Neural progenitor cell (in vitro differentiated cells): ENCODE measurements around the gene RHBDL2. TPM values are rescaled to one million over a fixed set of nuclear protein-coding genes. Genes with fewer than 3 reads are reported as not detected.
A peak's percentile ranks its signal among the peaks of the same experiment; 100 is the strongest.

Experiments used
- DNase-seq: peaks from one replicate; pipeline ENCODE4 v3.0.0-alpha.2; 2016; ENCODE audit warnings: low spot score
- H2AFZ ChIP-seq: fragments of 200-600 bp; sonication (generic); replicated peaks from 2 replicates; pipeline ENCODE4 v1.6.1; 2016; ENCODE audit warnings: antibody characterized with exemption
- H3F3A ChIP-seq: fragments of 200-600 bp; sonication (generic); 2 replicates; pipeline ENCODE4 v1.6.1; 2016; ENCODE audit warnings: antibody characterized with exemption, low read depth
- H3K27ac ChIP-seq: fragments of 200-600 bp; sonication (generic); 2 replicates; pipeline ENCODE4 v1.5.1; 2016; ENCODE audit warnings: mild to moderate bottlenecking
- H3K27me3 ChIP-seq: fragments of 200-600 bp; sonication (generic); 2 replicates; pipeline ENCODE4 v1.6.1; 2016; ENCODE audit warnings: mild to moderate bottlenecking, moderate library complexity
- H3K36me3 ChIP-seq: fragments of 200-600 bp; sonication (generic); 2 replicates; pipeline ENCODE4 v1.5.1; 2016
- H3K4me1 ChIP-seq: fragments of 200-600 bp; sonication (generic); 2 replicates; pipeline ENCODE4 v1.6.1; 2016; ENCODE audit warnings: mixed run types
- H3K4me2 ChIP-seq: fragments of 200-600 bp; sonication (generic); 2 replicates; pipeline ENCODE4 v1.6.1; 2016
- H3K4me3 ChIP-seq: fragments of 200-600 bp; sonication (generic); 2 replicates; pipeline ENCODE4 v1.5.1; 2016
- H3K79me2 ChIP-seq: fragments of 200-600 bp; sonication (generic); 2 replicates; pipeline ENCODE4 v1.6.1; 2016; ENCODE audit warnings: low read depth
- H3K9ac ChIP-seq: fragments of 200-600 bp; sonication (generic); 2 replicates; pipeline ENCODE4 v1.6.1; 2016
- H3K9me3 ChIP-seq: fragments of 200-600 bp; sonication (generic); 2 replicates; pipeline ENCODE4 v1.5.1; 2016; ENCODE audit warnings: low read depth
- H4K20me1 ChIP-seq: fragments of 200-600 bp; sonication (generic); 2 replicates; pipeline ENCODE4 v1.6.1; 2016; ENCODE audit warnings: low read depth
- H3K27ac Mint-ChIP-seq: 3 replicates; pipeline ENCODE4 v1.8.0; 2021; ENCODE audit warnings: mixed read lengths
- H3K27me3 Mint-ChIP-seq: 2 replicates; pipeline ENCODE4 v1.8.0; 2022; ENCODE audit warnings: low read depth, mild to moderate bottlenecking, inconsistent platforms, moderate library complexity, mixed read lengths; ENCODE audit not compliant: insufficient read depth
- H3K36me3 Mint-ChIP-seq: 3 replicates; pipeline ENCODE4 v1.8.0; 2021; ENCODE audit warnings: mixed read lengths
- H3K4me1 Mint-ChIP-seq: 3 replicates; pipeline ENCODE4 v1.8.0; 2021; ENCODE audit warnings: mixed read lengths
- H3K4me3 Mint-ChIP-seq: 3 replicates; pipeline ENCODE4 v1.8.0; 2021; ENCODE audit warnings: mild to moderate bottlenecking, moderate library complexity, mixed read lengths
- H3K9me3 Mint-ChIP-seq: 3 replicates; pipeline ENCODE4 v1.8.0; 2020; ENCODE audit warnings: mixed read lengths
- EZH2 ChIP-seq: fragments of 200-600 bp; sonication (generic); IDR thresholded peaks from 2 replicates; pipeline ENCODE4 v1.6.1; 2017; ENCODE audit warnings: antibody characterized with exemption, mild to moderate bottlenecking, moderate library complexity
- EZH2phosphoT487 ChIP-seq: fragments of 200-600 bp; sonication (generic); IDR thresholded peaks from 2 replicates; pipeline ENCODE4 v1.6.1; 2017; ENCODE audit warnings: antibody characterized with exemption
- total RNA-seq: library from RNA; depleted of rRNA; stranded (reverse); fragments of >200 nt; gene quantifications from 2 replicates; pipeline ENCODE4 v1.2.3, GENCODE V29; 2015; ENCODE audit warnings: low replicate concordance
- TF ChIP-seq, protein P1 (sequence below): fragments of 200-600 bp; sonication (generic); IDR thresholded peaks from 2 replicates; pipeline ENCODE4 v1.5.1; 2017; ENCODE audit warnings: antibody characterized with exemption, mild to moderate bottlenecking

Gene RHBDL2
- total RNA-seq, 1 donor from 2014 or later = not detected

DNA sequence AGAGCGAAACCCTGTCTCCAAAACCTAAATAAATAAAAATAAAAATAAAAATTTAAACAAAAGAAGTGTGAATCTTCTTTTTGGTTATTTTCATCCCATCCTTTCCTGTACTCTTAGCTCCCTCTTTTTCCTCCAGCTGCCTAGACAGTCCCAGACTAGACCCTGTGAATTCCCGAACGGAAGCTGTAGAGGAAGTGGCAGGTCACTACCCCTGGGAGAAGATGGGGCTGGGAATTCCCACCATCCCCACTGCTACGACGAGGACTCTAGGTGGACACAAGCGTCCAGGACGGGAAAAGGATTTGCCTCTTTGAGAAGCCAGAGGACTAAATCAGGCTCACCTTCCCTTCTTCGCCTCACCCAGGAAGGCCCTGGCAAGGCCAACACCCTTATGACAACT lies 12.6 kb downstream of the RHBDL2 start:
- peaks cover 16% of the 10 kb centered on the region for H3K4me1 Mint-ChIP-seq
- no peak overlapping the region for H3K4me3 ChIP-seq
- peak overlapping the region; percentile 78 for H2AFZ ChIP-seq
- no peaks in the 10 kb centered on the region for H3K36me3 Mint-ChIP-seq
- TF ChIP-seq EZH2phosphoT487 = no peak
- no peak for TF ChIP-seq EZH2
- TF ChIP-seq, protein P1, sequence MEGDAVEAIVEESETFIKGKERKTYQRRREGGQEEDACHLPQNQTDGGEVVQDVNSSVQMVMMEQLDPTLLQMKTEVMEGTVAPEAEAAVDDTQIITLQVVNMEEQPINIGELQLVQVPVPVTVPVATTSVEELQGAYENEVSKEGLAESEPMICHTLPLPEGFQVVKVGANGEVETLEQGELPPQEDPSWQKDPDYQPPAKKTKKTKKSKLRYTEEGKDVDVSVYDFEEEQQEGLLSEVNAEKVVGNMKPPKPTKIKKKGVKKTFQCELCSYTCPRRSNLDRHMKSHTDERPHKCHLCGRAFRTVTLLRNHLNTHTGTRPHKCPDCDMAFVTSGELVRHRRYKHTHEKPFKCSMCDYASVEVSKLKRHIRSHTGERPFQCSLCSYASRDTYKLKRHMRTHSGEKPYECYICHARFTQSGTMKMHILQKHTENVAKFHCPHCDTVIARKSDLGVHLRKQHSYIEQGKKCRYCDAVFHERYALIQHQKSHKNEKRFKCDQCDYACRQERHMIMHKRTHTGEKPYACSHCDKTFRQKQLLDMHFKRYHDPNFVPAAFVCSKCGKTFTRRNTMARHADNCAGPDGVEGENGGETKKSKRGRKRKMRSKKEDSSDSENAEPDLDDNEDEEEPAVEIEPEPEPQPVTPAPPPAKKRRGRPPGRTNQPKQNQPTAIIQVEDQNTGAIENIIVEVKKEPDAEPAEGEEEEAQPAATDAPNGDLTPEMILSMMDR = no peak
- no peaks in the 10 kb centered on the region for H3K9me3 Mint-ChIP-seq
- no peak overlapping the region for H3K4me3 Mint-ChIP-seq
- H3K9me3 ChIP-seq = no peaks in the 10 kb centered on the region
- no peak for DNase-seq
- no peak overlapping the region for H3K27ac ChIP-seq
- no peaks in the 10 kb centered on the region for H3K27me3 ChIP-seq
- H3K4me1 ChIP-seq = peaks cover 12% of the 10 kb centered on the region
- no peak overlapping the region for H3K4me2 ChIP-seq
- H3K79me2 ChIP-seq = no peaks in the 10 kb centered on the region
- H3K27ac Mint-ChIP-seq = peak overlapping the region; percentile 74
- H3K9ac ChIP-seq = no peak overlapping the region
- peaks cover 2% of the 10 kb centered on the region for H3K27me3 Mint-ChIP-seq
- H3K36me3 ChIP-seq = no peaks in the 10 kb centered on the region
- peaks cover 9% of the 10 kb centered on the region for H3F3A ChIP-seq
- H4K20me1 ChIP-seq = no peaks in the 10 kb centered on the region

GRCh38 chr1:38926091-38926490 lies 15.5 kb downstream of the RHBDL2 start:
- Histone ChIP-seq H3F3A (peaks cover 9% of the 10 kb centered on the region), H3K4me2 (no peak overlapping the region), H3K9me3 (no peaks in the 10 kb centered on the region), H3K27me3 (no peaks in the 10 kb centered on the region), H3K27ac (no peak overlapping the region), H3K36me3 (no peaks in the 10 kb centered on the region), H3K9ac (no peak overlapping the region), H3K79me2 (no peaks in the 10 kb centered on the region), H3K4me1 (peaks cover 12% of the 10 kb centered on the region), H2AFZ (no peak overlapping the region), H4K20me1 (no peaks in the 10 kb centered on the region), H3K4me3 (no peak overlapping the region)
- Mint-ChIP-seq H3K27me3 (no peaks in the 10 kb centered on the region), H3K36me3 (no peaks in the 10 kb centered on the region), H3K4me1 (peaks cover 12% of the 10 kb centered on the region), H3K27ac (no peak overlapping the region), H3K9me3 (no peaks in the 10 kb centered on the region), H3K4me3 (no peak overlapping the region)
- TF ChIP-seq EZH2 (no peak), EZH2phosphoT487 (no peak)
- TF ChIP-seq, protein P1 = no peak
- DNase-seq = no peak

- no peak overlapping the region for H3K4me3 ChIP-seq
- H2AFZ ChIP-seq = no peak overlapping the region
- H3F3A ChIP-seq = peaks cover 9% of the 10 kb centered on the region
- peaks cover 12% of the 10 kb centered on the region for H3K4me1 ChIP-seq
- no peaks in the 10 kb centered on the region for H4K20me1 ChIP-seq
- Mint-ChIP-seq H3K27me3 (no peaks in the 10 kb centered on the region), H3K36me3 (no peaks in the 10 kb centered on the region), H3K4me1 (peaks cover 12% of the 10 kb centered on the region), H3K9me3 (no peaks in the 10 kb centered on the region), H3K4me3 (no peak overlapping the region), H3K27ac (no peak overlapping the region)
- no peaks in the 10 kb centered on the region for H3K36me3 ChIP-seq
- H3K27me3 ChIP-seq = no peaks in the 10 kb centered on the region
- H3K27ac ChIP-seq = no peak overlapping the region
- DNase-seq = no peak
- TF ChIP-seq, protein P1 = no peak
- TF ChIP-seq EZH2 (no peak), EZH2phosphoT487 (no peak)
- no peaks in the 10 kb centered on the region for H3K79me2 ChIP-seq
- no peaks in the 10 kb centered on the region for H3K9me3 ChIP-seq
- no peak overlapping the region for H3K9ac ChIP-seq
- H3K4me2 ChIP-seq = no peak overlapping the region
These were observed 16.2 kb downstream of the RHBDL2 start for GRCh38 chr1:38925391-38925790.
